K562 (cell line): ENCODE measurements around the gene ACTL10. TPM values are rescaled to one million over a fixed set of nuclear protein-coding genes. Genes with fewer than 3 reads are reported as not detected.

Source experiments
- ATAC-seq: fragments of 200-7000 bp; cut with Tn5 transposase; 3 replicates; pipeline ENCODE4 v1.9.1; 2020; ENCODE audit warnings: moderate library complexity
- BruUV-seq: library from RNA; stranded (reverse); fragments of 400-500 nt; replicated peaks from 2 replicates; lab custom pipeline; 2021; lab: Mats Ljungman, UMichigan
- CTCF ChIA-PET: fragments of 300-600 bp; formaldehyde crosslinking; extraction: SDS; loops from one replicate; lab custom pipeline; 2021; ENCODE audit warnings: low intra/inter-chr PET ratio; lab: Yijun Ruan, JAX
- POLR2A ChIA-PET: fragments of 300-600, 350-650 bp; sonication (Branson Sonifier 250); formaldehyde crosslinking; extraction: SDS; loops from one replicate; lab custom pipeline; 2021; ENCODE audit warnings: antibody characterized with exemption, inconsistent platforms; lab: Yijun Ruan, JAX
- DNase-seq, 4 experiments: peaks; one replicate each; pipeline versions ENCODE4 v3.0.0 to v3.0.0-alpha.2; 2011 to 2018; ENCODE audit warnings: low spot score in 3 of 4, mixed read lengths in 3 of 4; ENCODE audit errors: extremely low read depth in 1 of 4
- FAIRE-seq: peaks from 2 replicates; lab custom pipeline; 2011; peaks lifted over from hg19 to GRCh38; lab: Jason Lieb, UNC
- H2AFZ ChIP-seq: 2 replicates; pipeline ENCODE4 v1.6.0; 2011; ENCODE audit warnings: low read depth, low read length, control low read depth, inconsistent platforms
- H3K27ac ChIP-seq: fragments of 200-600 bp; 3 replicates; pipeline ENCODE4 v1.8.0; 2011; ENCODE audit warnings: low read depth, mild to moderate bottlenecking, control low read depth, inconsistent platforms, low read length, moderate library complexity, mixed read lengths; ENCODE audit errors: extremely low read depth
- H3K27me3 ChIP-seq, 2 experiments: fragments of 300-600 bp in 1 of 2; 2 replicates in 1 of 2; 3 replicates in 1 of 2; pipeline versions ENCODE4 v1.6.0 to v1.8.0; 2011; ENCODE audit warnings: inconsistent platforms in 2 of 2, low read length in 2 of 2, mild to moderate bottlenecking in 1 of 2, mixed read lengths in 1 of 2, moderate library complexity in 1 of 2; ENCODE audit not compliant: control insufficient read depth in 2 of 2, insufficient read depth in 2 of 2
- H3K36me3 ChIP-seq: fragments of 300-600 bp; 3 replicates; pipeline ENCODE4 v1.8.0; 2011; ENCODE audit warnings: mild to moderate bottlenecking, low read length, inconsistent platforms; ENCODE audit not compliant: control insufficient read depth, insufficient read depth
- H3K4me1 ChIP-seq, 2 experiments: fragments of 200-600 bp in 1 of 2; replicated peaks in 1 of 2; 2 replicates in 1 of 2; 3 replicates in 1 of 2; pipeline versions ENCODE4 v1.5.1 to v1.8.0; 2011; ENCODE audit warnings: inconsistent platforms in 2 of 2, low read length in 2 of 2, mild to moderate bottlenecking in 1 of 2, mixed read lengths in 1 of 2, moderate library complexity in 1 of 2; ENCODE audit not compliant: control insufficient read depth in 2 of 2, insufficient read depth in 2 of 2
- H3K4me2 ChIP-seq: 2 replicates; pipeline ENCODE4 v1.6.1; 2011; ENCODE audit warnings: low read length, control low read depth, inconsistent platforms, mixed read lengths; ENCODE audit not compliant: insufficient read depth
- H3K4me3 ChIP-seq: fragments of 200-600 bp; sonication (generic), shearing (Covaris generic); 2 replicates; pipeline ENCODE4 v1.5.1; 2016; ENCODE audit warnings: control low read depth, inconsistent platforms
- H3K79me2 ChIP-seq: fragments of 200-600 bp; 3 replicates; pipeline ENCODE4 v1.8.0; 2011; ENCODE audit warnings: low read length, inconsistent platforms; ENCODE audit not compliant: control insufficient read depth, insufficient read depth
- H3K9ac ChIP-seq, 2 experiments: 2 replicates each; pipeline versions ENCODE4 v1.6.0 to v1.6.1; 2011; ENCODE audit warnings: low read depth in 2 of 2, low read length in 2 of 2, control low read depth in 1 of 2, inconsistent platforms in 1 of 2, mild to moderate bottlenecking in 1 of 2, mixed read lengths in 1 of 2; ENCODE audit not compliant: insufficient read depth in 1 of 2
- H3K9me1 ChIP-seq: one replicate; pipeline ENCODE4 v1.6.0; 2011; ENCODE audit warnings: inconsistent platforms, mild to moderate bottlenecking, low read length, moderate library complexity; ENCODE audit not compliant: control insufficient read depth, insufficient read depth
- H3K9me3 ChIP-seq: replicated peaks from 2 replicates; pipeline ENCODE4 v1.5.1; 2011; ENCODE audit warnings: low read depth, low read length, inconsistent platforms; ENCODE audit not compliant: control insufficient read depth, insufficient read depth
- H4K20me1 ChIP-seq: replicated peaks from 2 replicates; pipeline ENCODE4 v1.6.1; 2011; ENCODE audit warnings: low read length, inconsistent platforms, mixed read lengths; ENCODE audit not compliant: control insufficient read depth, insufficient read depth
- BCOR ChIP-seq: fragments of 450-650 bp; IDR thresholded peaks from 2 replicates; pipeline ENCODE4 v1.6.1; 2016
- BHLHE40 ChIP-seq: IDR thresholded peaks from 2 replicates; pipeline ENCODE4 v1.6.1; 2011; ENCODE audit warnings: low read length, improper control_type of control experiment
- CBFA2T3 ChIP-seq: fragments of 450-650 bp; IDR thresholded peaks from 2 replicates; pipeline ENCODE4 v1.6.1; 2017
- CEBPG ChIP-seq, 3 experiments: fragments of 200-800 bp in 1 of 3; sonication (Bioruptor generic) in 1 of 3; sonication (generic) in 1 of 3; formaldehyde crosslinking in 1 of 3; IDR thresholded peaks in 2 of 3; conservative IDR thresholded peaks in 1 of 3; 2 replicates each; pipeline versions ENCODE4 v1.6.1 to v1.8.0; 2016 to 2022; ENCODE audit warnings: missing compliant biosample characterization in 2 of 3, missing genetic modification characterization in 2 of 3, mild to moderate bottlenecking in 1 of 3, missing genetic modification reagents in 1 of 3
- ETV1 ChIP-seq: fragments of 450-650 bp; conservative IDR thresholded peaks from 2 replicates; pipeline ENCODE4 v1.6.1; 2016; ENCODE audit warnings: missing genetic modification characterization, control low read depth, low read depth, missing compliant biosample characterization
- HLTF ChIP-seq: fragments of 450-650 bp; IDR thresholded peaks from 2 replicates; pipeline ENCODE4 v1.6.1; 2016
- MAFG ChIP-seq: fragments of 450-650 bp; conservative IDR thresholded peaks from 2 replicates; pipeline ENCODE4 v1.6.1; 2016; ENCODE audit warnings: missing genetic modification characterization, missing compliant biosample characterization
- NELFE ChIP-seq: IDR thresholded peaks from 2 replicates; pipeline ENCODE4 v1.6.1; 2011; ENCODE audit warnings: mild to moderate bottlenecking; ENCODE audit not compliant: insufficient read depth, insufficient read length
- POLR2B ChIP-seq: fragments of 450-650 bp; IDR thresholded peaks from 2 replicates; pipeline ENCODE4 v1.6.1; 2018; ENCODE audit warnings: low read depth; ENCODE audit not compliant: partially characterized antibody
- POLR2G ChIP-seq: fragments of 200-400 bp; formaldehyde crosslinking; IDR thresholded peaks from 2 replicates; pipeline ENCODE4 v1.6.1; 2017; ENCODE audit warnings: low read depth, mild to moderate bottlenecking, antibody characterized with exemption, low read length, moderate library complexity
- RB1 ChIP-seq: fragments of 450-650 bp; IDR thresholded peaks from 2 replicates; pipeline ENCODE4 v1.6.1; 2017; ENCODE audit warnings: low read depth, mild to moderate bottlenecking
- RFX5 ChIP-seq: IDR thresholded peaks from 2 replicates; pipeline ENCODE4 v1.6.1; 2011; ENCODE audit warnings: low read depth, mild to moderate bottlenecking, improper control_type of control experiment, low read length
- ZNF583 ChIP-seq: fragments of 250-450 bp; sonication (Bioruptor Pico); IDR thresholded peaks from 2 replicates; pipeline ENCODE4 v1.4.0; 2020
- ZNF586 ChIP-seq: fragments of 450-650 bp; formaldehyde crosslinking; conservative IDR thresholded peaks from 2 replicates; pipeline ENCODE4 v1.4.0; 2020; ENCODE audit warnings: mild to moderate bottlenecking, moderate library complexity
- WGBS: fragments of 100-300 bp; shearing (Covaris generic); methylation state at CpG from one replicate; pipeline ENCODE4 v1.1.6; 2016; ENCODE audit warnings: low coverage, mixed read lengths; ENCODE audit not compliant: insufficient coverage; ENCODE audit errors: missing lambda C conversion rate; 5-methylcytosine and 5-hydroxymethylcytosine counted together
- in situ Hi-C: fragments of 300-500 bp; cut with MboI; formaldehyde crosslinking; loops from 4 replicates; pipeline ENCODE4 v1.15.0; 2018; ENCODE audit warnings: inconsistent platforms, mixed read lengths
- intact Hi-C: fragments of 100-400 bp; cut with micrococcal nuclease; formaldehyde crosslinking; loops from 2 replicates; pipeline ENCODE4 v1.14.2; 2022
- polyA plus RNA-seq, 8 experiments: library from polyadenylated mRNA; depleted of rRNA in 4 of 8; stranded (reverse) in 5 of 8; unstranded in 3 of 8; fragments of >200 nt; fragmentation: Nextera tagmentation in 2 of 8; fragmentation: Illumina TruSeq in 1 of 8; extraction: Ambion mirVana in 2 of 8; extraction: Trizol in 1 of 8; gene quantifications; 2 replicates each; pipeline versions ENCODE4 v1.2.1 to v1.2.3, GENCODE V29; 2011 to 2014; ENCODE audit warnings: inconsistent platforms in 1 of 8, missing spikeins in 1 of 8
- total RNA-seq, 7 experiments: library from RNA; depleted of rRNA in 6 of 7; stranded (reverse); fragments of >200 nt in 6 of 7; fragmentation: Illumina TruSeq in 2 of 7; extraction: Trizol in 2 of 7; gene quantifications; 2 replicates each; pipeline versions ENCODE4 v1.2.1 to v1.2.3, GENCODE V29; 2011 to 2021; ENCODE audit warnings: low replicate concordance in 1 of 7

The ACTL10 gene
- total and polyA plus RNA-seq, 9 of the 15 experiments (the other 6 are each of a cell fraction or from before 2014, with no cell fraction given) = 0.07 to 0.14 TPM; not detected in 7

GRCh38 chr20:33662172-33662571, 4.6 kb upstream of the ACTL10 start, which contains the start of gene C20orf144:
Gene C20orf144 (plus strand): TSS chr20:33662327. CDS start chr20:33662346, 19 bp downstream.
- H3K36me3 ChIP-seq = peaks cover 44% of the 10 kb centered on the region; the same call in 2 of the 3 replicates
- peaks cover 21 to 65% of the 10 kb centered on the region in 2 experiments; a peak in 4 of 5 replicates for H3K4me1 ChIP-seq
- peak within 1 kb of the TSS; percentile 80 to 90 for H3K9ac ChIP-seq
- H3K79me2 ChIP-seq = peaks cover 18% of the 10 kb centered on the region
- no peaks in the 10 kb centered on the region for H3K9me1 ChIP-seq
- intact Hi-C loops = no loop called here
- CTCF ChIA-PET = no interaction called here
- peak within 1 kb of the TSS; percentile 81 for H3K4me3 ChIP-seq
- H2AFZ ChIP-seq = peak within 1 kb of the TSS; percentile 75
- no peaks in the 10 kb centered on the region for H3K9me3 ChIP-seq
- 94% methylated on average over 9 of the region's 10 CpGs for WGBS
- TF ChIP-seq POLR2G = peak; percentile 67
- TF ChIP-seq CBFA2T3 = no peak
- TF ChIP-seq, all 486 proteins: peak for 1
- FAIRE-seq (no peak), ATAC-seq (no peak), DNase-seq (peak in 1 of 4 experiments; percentile 13)
- Histone ChIP-seq H3K27ac (peak within 1 kb of the TSS; percentile 82), H3K4me2 (peak within 1 kb of the TSS; percentile 85), H3K27me3 (no peaks in the 10 kb centered on the region), H4K20me1 (peaks cover 11% of the 10 kb centered on the region; the same call in 1 of the 2 replicates)
- BruUV-seq = no TSS peak
- POLR2A ChIA-PET = interaction anchor here (0.7 kb wide), 1 partner anchor 1033 kb away, joined by 3 read pairs; no protein-coding TSS in a partner anchor
- in situ Hi-C loops = no loop called here

- ATAC-seq = peak; percentile 87
- peak overlapping the region; percentile 80 to 90 for H3K9ac ChIP-seq
- peak overlapping the region; percentile 81 for H3K4me3 ChIP-seq
- WGBS = 1% methylated on average over 69 of the region's 84 CpGs
- H2AFZ ChIP-seq = peak overlapping the region; percentile 81
- POLR2A ChIA-PET = interaction anchor here (0.6 to 5.4 kb wide), 12 partner anchors 8 to 1034 kb away, joined by 3 to 51 read pairs (median 4); no protein-coding TSS in a partner anchor
- no TSS peak for BruUV-seq
- H4K20me1 ChIP-seq = peaks cover 11% of the 10 kb centered on the region; the same call in 1 of the 2 replicates
- H3K9me3 ChIP-seq = no peaks in the 10 kb centered on the region
- peak; percentile 84 to 90 (median 86) for DNase-seq
- H3K79me2 ChIP-seq = peaks cover 18% of the 10 kb centered on the region
- CTCF ChIA-PET = no interaction called here
- H3K36me3 ChIP-seq = peaks cover 45% of the 10 kb centered on the region; the same call in 2 of the 3 replicates
- H3K27ac ChIP-seq = peak overlapping the region; percentile 82
- peaks cover 21 to 71% of the 10 kb centered on the region in 2 experiments; a peak in 4 of 5 replicates for H3K4me1 ChIP-seq
- H3K9me1 ChIP-seq = no peaks in the 10 kb centered on the region
- H3K27me3 ChIP-seq = no peaks in the 10 kb centered on the region
- peak overlapping the region; percentile 85 for H3K4me2 ChIP-seq
- in situ Hi-C loops (no loop called here), intact Hi-C loops (no loop called here)
- peak; percentile 80 for FAIRE-seq
- TF ChIP-seq NELFE (no peak), MAFG (tag) (no peak), POLR2B (peak; percentile 52), RFX5 (no peak), ZNF583 (CRISPR knock-in tag) (peak; percentile 77; the same call in 1 of the 2 replicates), HLTF (no peak), BCOR (no peak), CEBPG (CRISPR knock-in tag; IDR thresholded peaks at IDR 0.05) (no peak), CEBPG (tag; conservative IDR thresholded peaks at IDR 0.05 in 1 of 2, IDR thresholded peaks at IDR 0.05 in 1 of 2) (no peak), ZNF586 (CRISPR knock-in tag) (0 out of 2 replicates have a peak, but pooled peaks have one; percentile 42), ETV1 (tag) (peak; percentile 34), BHLHE40 (no peak), RB1 (peak; percentile 78)
Observed at GRCh38 chr20:33663161-33664084, 3.3 kb upstream of the ACTL10 start.
